VCaP (cell line): ENCODE measurements around the gene SMIM26.

Source experiments
- H3K27ac ChIP-seq: fragments of 450-650 bp; 2 replicates; pipeline ENCODE4 v1.5.1; 2017
- CTCF ChIP-seq: fragments of 450-650 bp; conservative IDR thresholded peaks from 2 replicates; pipeline ENCODE4 v1.5.1; 2017; ENCODE audit warnings: mild to moderate bottlenecking, moderate library complexity

Gene SMIM26

GRCh38 chr20:18532626-18533025, 34.6 kb upstream of the SMIM26 start:
- no peak for TF ChIP-seq CTCF
- H3K27ac ChIP-seq = no peak overlapping the region

- no peak overlapping the region for H3K27ac ChIP-seq
- TF ChIP-seq CTCF = no peak
These were observed 33.7 kb upstream of the SMIM26 start for GRCh38 chr20:18533491-18533890.

DNA sequence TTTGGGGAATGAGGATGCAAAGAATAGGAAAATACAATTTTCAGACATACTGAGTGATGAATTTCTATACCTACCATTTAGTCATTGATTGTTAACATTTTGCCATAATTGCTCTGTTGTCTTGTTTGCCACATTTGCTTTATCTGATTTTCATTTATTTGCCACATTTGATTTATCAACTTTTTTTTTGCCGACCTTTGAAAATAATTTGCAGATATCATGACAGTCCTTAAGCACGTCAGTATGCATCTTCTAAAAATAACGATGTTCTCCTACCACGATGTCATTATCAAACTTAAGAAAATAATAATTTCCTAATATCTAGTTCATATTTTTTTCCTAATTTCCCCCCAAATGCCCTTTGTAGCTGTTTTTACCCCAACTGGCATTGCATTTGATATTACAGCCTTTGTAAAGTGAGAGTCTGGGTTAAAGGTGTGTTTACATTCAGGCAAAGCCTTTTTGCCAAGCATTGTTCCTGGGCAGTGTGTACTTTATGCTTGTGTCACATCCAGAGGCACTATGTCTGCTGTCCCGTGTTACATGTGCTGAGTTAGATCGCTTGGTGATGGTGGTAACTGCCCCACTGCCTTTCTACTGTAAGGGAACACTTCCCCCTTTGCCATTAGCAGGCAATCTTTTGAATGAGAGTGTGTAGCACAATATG, 33.1 kb upstream of the SMIM26 start:
- H3K27ac ChIP-seq = peak overlapping the region; percentile 22
- TF ChIP-seq CTCF = no peak

DNA sequence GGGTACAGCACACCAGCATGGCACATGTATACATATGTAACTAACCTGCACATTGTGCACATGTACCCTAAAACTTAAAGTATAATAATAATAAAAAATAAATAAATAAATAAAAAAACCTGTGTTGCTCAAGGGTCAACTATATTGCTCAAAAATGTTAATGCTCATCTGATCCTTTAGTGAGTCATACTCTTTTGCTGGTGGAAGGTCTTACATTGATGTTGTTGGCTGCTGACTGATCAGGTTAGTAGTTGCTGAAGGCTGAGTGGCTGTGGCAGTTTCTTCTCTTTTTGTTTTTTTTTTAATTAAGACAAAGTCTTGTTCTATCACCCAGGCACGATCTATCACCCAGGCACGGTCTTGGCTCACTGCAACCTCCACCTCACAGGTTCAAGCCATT, 29.6 kb upstream of the SMIM26 start:
- H3K27ac ChIP-seq = no peak overlapping the region
- TF ChIP-seq CTCF = no peak

DNA sequence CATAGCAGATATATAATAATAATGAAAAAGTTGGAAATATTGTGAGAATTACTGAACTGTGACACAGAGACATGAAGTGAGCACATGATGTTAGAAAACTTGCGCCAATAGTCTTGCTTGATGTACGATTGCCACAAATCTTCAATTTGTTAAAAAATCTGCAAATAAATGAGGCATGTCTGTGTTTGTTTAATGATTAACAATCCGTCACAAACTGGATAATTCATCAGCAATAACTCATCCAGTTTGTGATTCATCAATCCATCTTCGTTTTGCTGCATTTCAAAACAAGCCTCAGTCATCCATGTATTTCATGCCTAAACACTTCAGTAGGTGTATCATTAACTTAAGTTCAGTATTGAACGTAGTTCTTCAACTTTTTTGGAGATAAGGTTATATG, 25.5 kb upstream of the SMIM26 start:
- TF ChIP-seq CTCF = no peak
- H3K27ac ChIP-seq = peak overlapping the region; percentile 98

- peak overlapping the region; percentile 98 for H3K27ac ChIP-seq
- no peak for TF ChIP-seq CTCF
These were observed 24.0 kb upstream of the SMIM26 start for GRCh38 chr20:18543216-18543615.

DNA sequence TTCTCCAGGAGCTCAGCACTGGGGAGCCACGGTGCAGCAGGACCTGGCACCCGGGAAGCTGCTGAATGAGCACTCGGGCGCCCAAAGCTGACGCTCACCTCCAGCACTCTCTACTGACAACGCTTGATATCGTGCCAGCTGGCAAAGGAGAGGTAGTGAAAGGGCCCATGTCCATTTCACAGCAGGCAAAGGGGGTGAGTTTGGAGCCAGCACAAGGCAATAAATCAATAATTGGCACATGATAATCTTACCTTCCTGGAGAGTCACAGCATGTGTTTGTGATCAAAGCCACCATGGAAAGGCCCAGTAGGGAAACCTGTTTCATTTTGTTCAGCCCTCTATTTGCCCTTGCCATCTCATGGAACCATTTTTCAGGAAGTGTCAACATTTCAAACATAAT, 23.3 kb upstream of the SMIM26 start:
- no peak for TF ChIP-seq CTCF
- peak overlapping the region; percentile 98 for H3K27ac ChIP-seq

GRCh38 chr20:18545566-18545965, 21.7 kb upstream of the SMIM26 start:
- peak overlapping the region; percentile 98 for H3K27ac ChIP-seq

More at GRCh38 chr20:18545566-18545965, 21.7 kb upstream of the SMIM26 start:
- no peak for TF ChIP-seq CTCF
